H1 (cell line): ENCODE results near the gene CAPN2. TPM values are rescaled to one million over a fixed set of nuclear protein-coding genes. Genes with fewer than 3 reads are reported as not detected.

Source experiments
- CTCF ChIA-PET: fragments of 300-600 bp; sonication (Branson Sonifier 250); formaldehyde crosslinking; loops from one replicate; lab custom pipeline; 2021; ENCODE audit not compliant: partially characterized antibody; lab: Charles Lee
- POLR2A ChIA-PET: fragments of 300-600 bp; sonication (Branson Sonifier 250); formaldehyde crosslinking; loops from one replicate; lab custom pipeline; 2021; ENCODE audit warnings: inconsistent platforms; ENCODE audit not compliant: partially characterized antibody; lab: Charles Lee
- DNase-seq, 2 experiments: peaks; one replicate each; pipeline versions ENCODE4 v3.0.0 to v3.0.0-alpha.2; 2010 to 2022; ENCODE audit warnings: low spot score in 2 of 2, low read depth in 1 of 2, mixed read lengths in 1 of 2
- FAIRE-seq: peaks from 2 replicates; lab custom pipeline; 2011; peaks lifted over from hg19 to GRCh38; lab: Jason Lieb, UNC
- H2AFZ ChIP-seq: 2 replicates; pipeline ENCODE4 v1.8.1; 2012; ENCODE audit warnings: low read length, inconsistent platforms
- H2AK5ac ChIP-seq: 2 replicates; pipeline ENCODE4 v1.6.1; 2013; ENCODE audit warnings: low read depth, low read length
- H2BK120ac ChIP-seq: replicated peaks from 2 replicates; pipeline ENCODE3; 2013; ENCODE audit warnings: low read depth, low read length, inconsistent platforms
- H2BK12ac ChIP-seq: 2 replicates; pipeline ENCODE4 v1.6.1; 2013; ENCODE audit warnings: low read depth, low read length
- H2BK15ac ChIP-seq: 2 replicates; pipeline ENCODE4 v1.6.1; 2013; ENCODE audit warnings: low read length
- H2BK20ac ChIP-seq: 2 replicates; pipeline ENCODE4 v1.6.1; 2013; ENCODE audit warnings: low read length
- H2BK5ac ChIP-seq: 2 replicates; pipeline ENCODE4 v1.6.1; 2013; ENCODE audit warnings: low read depth, low read length
- H3K14ac ChIP-seq: 2 replicates; pipeline ENCODE4 v1.6.1; 2013; ENCODE audit warnings: inconsistent platforms; ENCODE audit not compliant: insufficient read length
- H3K18ac ChIP-seq: 2 replicates; pipeline ENCODE4 v1.6.1; 2013; ENCODE audit warnings: low read length; ENCODE audit errors: extremely low read depth
- H3K23ac ChIP-seq: 2 replicates; pipeline ENCODE4 v1.6.1; 2013; ENCODE audit warnings: inconsistent platforms; ENCODE audit not compliant: insufficient read length
- H3K23me2 ChIP-seq: 2 replicates; pipeline ENCODE4 v1.6.1; 2013; ENCODE audit warnings: low read depth, low read length
- H3K27ac ChIP-seq: 2 replicates; pipeline ENCODE4 v1.6.1; 2011; ENCODE audit warnings: low read depth, low read length, inconsistent platforms
- H3K27me3 ChIP-seq, 4 experiments: replicated peaks in 1 of 4; 1 replicate in 1 of 4; 2 replicates in 3 of 4; pipeline versions ENCODE4 v1.6.1 to v1.8.1; 2011 to 2013; ENCODE audit warnings: low read length in 3 of 4, mild to moderate bottlenecking in 3 of 4, inconsistent platforms in 2 of 4, mixed read lengths in 2 of 4, moderate library complexity in 1 of 4; ENCODE audit not compliant: control insufficient read depth in 3 of 4, insufficient read depth in 3 of 4; ENCODE audit errors: extremely low read depth in 1 of 4
- H3K36me3 ChIP-seq, 4 experiments: 2 replicates each; pipeline versions ENCODE4 v1.6.1 to v1.8.1; 2011 to 2013; ENCODE audit warnings: mild to moderate bottlenecking in 4 of 4, low read length in 3 of 4, moderate library complexity in 2 of 4, control low read depth in 1 of 4, inconsistent platforms in 1 of 4; ENCODE audit not compliant: insufficient read depth in 4 of 4, control insufficient read depth in 2 of 4
- H3K4ac ChIP-seq: replicated peaks from 2 replicates; pipeline ENCODE3; 2013; ENCODE audit warnings: low read length, low read depth, mixed read lengths, inconsistent platforms; ENCODE audit not compliant: insufficient read length
- H3K4me1 ChIP-seq, 4 experiments: replicated peaks in 1 of 4; 1 replicate in 1 of 4; 2 replicates in 3 of 4; pipeline versions ENCODE4 v1.6.1 to v1.8.1; 2011 to 2013; ENCODE audit warnings: low read length in 3 of 4, inconsistent platforms in 2 of 4, mixed read lengths in 1 of 4; ENCODE audit not compliant: insufficient read depth in 4 of 4, control insufficient read depth in 3 of 4
- H3K4me2 ChIP-seq, 2 experiments: 2 replicates each; pipeline versions ENCODE4 v1.6.1 to v1.8.1; 2011 to 2013; ENCODE audit warnings: low read depth in 2 of 2, low read length in 2 of 2, control low read depth in 1 of 2, inconsistent platforms in 1 of 2, mild to moderate bottlenecking in 1 of 2; ENCODE audit not compliant: insufficient read depth in 1 of 2
- H3K4me3 ChIP-seq, 4 experiments: fragments of 200-600, 300-600 bp in 1 of 4; sonication (generic), shearing (Covaris generic), sonication (Bioruptor Twin) in 1 of 4; 2 replicates each; pipeline versions ENCODE4 v1.5.1 to v1.8.1; 2011 to 2016; ENCODE audit warnings: low read length in 4 of 4, low read depth in 3 of 4, control low read depth in 2 of 4, inconsistent platforms in 2 of 4, mild to moderate bottlenecking in 2 of 4, mixed read lengths in 1 of 4, moderate library complexity in 1 of 4; ENCODE audit not compliant: insufficient read depth in 2 of 4; ENCODE audit errors: extremely low read depth in 1 of 4
- H3K56ac ChIP-seq: replicated peaks from 2 replicates; pipeline ENCODE3; 2013; ENCODE audit warnings: low read depth, mild to moderate bottlenecking, mixed read lengths, low read length, inconsistent platforms; ENCODE audit not compliant: insufficient read length
- H3K79me1 ChIP-seq: 2 replicates; pipeline ENCODE4 v1.6.1; 2013; ENCODE audit warnings: low read depth, low read length, control low read depth
- H3K79me2 ChIP-seq, 2 experiments: 2 replicates each; pipeline versions ENCODE4 v1.6.1 to v1.8.1; 2012 to 2013; ENCODE audit warnings: low read length in 2 of 2, mild to moderate bottlenecking in 2 of 2, inconsistent platforms in 1 of 2; ENCODE audit not compliant: insufficient read depth in 2 of 2, control insufficient read depth in 1 of 2
- H3K9ac ChIP-seq, 4 experiments: replicated peaks in 1 of 4; 1 replicate in 1 of 4; 2 replicates in 3 of 4; pipeline versions ENCODE4 v1.6.1 to v1.8.1; 2011 to 2013; ENCODE audit warnings: low read depth in 3 of 4, low read length in 3 of 4, control low read depth in 2 of 4, mild to moderate bottlenecking in 2 of 4, moderate library complexity in 2 of 4, inconsistent platforms in 1 of 4; ENCODE audit errors: extremely low read depth in 1 of 4
- H3K9me3 ChIP-seq, 2 experiments: 2 replicates each; pipeline versions ENCODE4 v1.6.1 to v1.8.1; 2012 to 2013; ENCODE audit warnings: mild to moderate bottlenecking in 2 of 2, moderate library complexity in 2 of 2, control low read depth in 1 of 2, inconsistent platforms in 1 of 2, low read depth in 1 of 2, low read length in 1 of 2, mixed read lengths in 1 of 2; ENCODE audit not compliant: insufficient read depth in 2 of 2
- H4K20me1 ChIP-seq, 2 experiments: replicated peaks in 1 of 2; 2 replicates each; pipeline versions ENCODE3 to v1.8.1; 2011 to 2013; ENCODE audit warnings: inconsistent platforms in 2 of 2, low read length in 2 of 2, mild to moderate bottlenecking in 1 of 2; ENCODE audit not compliant: insufficient read depth in 2 of 2, control insufficient read depth in 1 of 2
- H4K5ac ChIP-seq: 2 replicates; pipeline ENCODE4 v1.6.1; 2013; ENCODE audit warnings: low read length, low read depth, mixed read lengths, inconsistent platforms; ENCODE audit not compliant: insufficient read length
- H4K8ac ChIP-seq: 2 replicates; pipeline ENCODE4 v1.8.0; 2013; ENCODE audit warnings: mild to moderate bottlenecking, moderate library complexity, low read length, inconsistent platforms; ENCODE audit not compliant: insufficient read depth; ENCODE audit errors: extremely low read depth
- H4K91ac ChIP-seq: replicated peaks from 2 replicates; pipeline ENCODE3; 2013; ENCODE audit warnings: low read length, mixed read lengths, inconsistent platforms; ENCODE audit not compliant: insufficient read length
- FOSL1 ChIP-seq: IDR thresholded peaks from 2 replicates; pipeline ENCODE4 v1.6.1; 2011; ENCODE audit warnings: mild to moderate bottlenecking, low read depth, low read length, moderate library complexity; ENCODE audit not compliant: insufficient read depth
- WGBS, 2 experiments: shearing (Covaris generic) in 1 of 2; methylation state at CpG; one replicate each; pipeline versions ENCODE4 v1.1.6 to v1.1.7; 2013 to 2015; ENCODE audit warnings: low lambda C conversion rate in 2 of 2, mixed read lengths in 2 of 2, inconsistent platforms in 1 of 2, low coverage in 1 of 2, missing lambda C conversion rate in 1 of 2; ENCODE audit not compliant: insufficient replicate concordance in 2 of 2, insufficient coverage in 1 of 2, insufficient read length in 1 of 2; ENCODE audit errors: extremely low coverage in 1 of 2, missing lambda C conversion rate in 1 of 2; 5-methylcytosine and 5-hydroxymethylcytosine counted together
- polyA plus RNA-seq, 7 experiments: library from polyadenylated mRNA; depleted of rRNA in 3 of 7; stranded (reverse) in 5 of 7; unstranded in 2 of 7; fragments of >200 nt in 5 of 7; fragments of 200-250 nt in 2 of 7; gene quantifications; 1 replicate in 5 of 7; 2 replicates in 1 of 7; 4 replicates in 1 of 7; pipeline versions ENCODE4 v1.2.1 to v1.2.3, GENCODE V29; 2011 to 2013; ENCODE audit warnings: missing spikeins in 2 of 7, mixed read lengths in 2 of 7
- total RNA-seq: library from RNA; stranded (reverse); fragmentation: NEBNext Ultra II Directional; extraction: Animal tissue kit (Norgen Biotek cat#: 25700); gene quantifications from 2 replicates; pipeline ENCODE4 v1.2.1, GENCODE V29; 2021

CAPN2 gene
- total and polyA plus RNA-seq, 2 of the 8 experiments (the other 6 are each of a cell fraction or from before 2014, with no cell fraction given): 9.2 to 10.3 TPM

- H3K56ac ChIP-seq: no peak overlapping the region
- no peak overlapping the region for H4K5ac ChIP-seq
- no peaks in the 10 kb centered on the region for H3K79me2 ChIP-seq
- FAIRE-seq: no peak
- no peak overlapping the region for H2AFZ ChIP-seq
- no peaks in the 10 kb centered on the region for H3K9me3 ChIP-seq
- H3K23me2 ChIP-seq: no peaks in the 10 kb centered on the region; the same call in 1 of the 2 replicates
- H3K27me3 ChIP-seq: no peaks in the 10 kb centered on the region
- H4K91ac ChIP-seq: no peak overlapping the region
- 92% methylated on average over 8 of the region's 9 CpGs; no CpG with 5 or more reads in 1 of the 2 experiments for WGBS, 2 experiments
- H2BK5ac ChIP-seq: no peak overlapping the region
- H2AK5ac ChIP-seq: no peak overlapping the region
- H3K79me1 ChIP-seq: no peaks in the 10 kb centered on the region
- no peak overlapping the region for H3K14ac ChIP-seq
- H3K18ac ChIP-seq: no peak overlapping the region
- no peaks in the 10 kb centered on the region for H4K20me1 ChIP-seq
- no peak overlapping the region for H3K27ac ChIP-seq
- no peak overlapping the region for H3K9ac ChIP-seq
- POLR2A ChIA-PET: interaction anchor here (0.6 to 1.5 kb wide), 3 partner anchors 13 to 91 kb away, joined by 3 to 4 read pairs (median 3); partner anchors contain the start of gene TP53BP2
- H3K36me3 ChIP-seq: no peaks in the 10 kb centered on the region
- no peak overlapping the region for H3K4me2 ChIP-seq
- H2BK12ac ChIP-seq: no peak overlapping the region
- no peak overlapping the region for H2BK120ac ChIP-seq
- H2BK15ac ChIP-seq: no peak overlapping the region
- H4K8ac ChIP-seq: no peak overlapping the region
- CTCF ChIA-PET: interaction anchor here (0.6 to 2.4 kb wide), 6 partner anchors 10 to 100 kb away, joined by 3 to 9 read pairs (median 4); no protein-coding TSS in a partner anchor
- no peak overlapping the region for H3K4ac ChIP-seq
- H3K4me3 ChIP-seq: no peak overlapping the region
- no peak overlapping the region for H3K23ac ChIP-seq
- peaks cover 0 to 8% (median 5%) of the 10 kb centered on the region in 4 experiments; a peak in 6 of 7 replicates for H3K4me1 ChIP-seq
- no peak for DNase-seq
- H2BK20ac ChIP-seq: no peak overlapping the region
- no peak for TF ChIP-seq FOSL1
Measured at GRCh38 chr1:223755432-223755792, 43.1 kb downstream of the CAPN2 start.
